Inferior parietal cortex (tissue), 1 donor: ENCODE measurements around the gene PPP2R5B.

ENCODE experiments used
- DNase-seq: peaks from one replicate; pipeline ENCODE4 v3.0.0-alpha.2; 2016; ENCODE audit errors: extremely low spot score

The PPP2R5B gene

GRCh38 chr11:64888729-64889511, 35.6 kb upstream of the PPP2R5B start:
- no peak for DNase-seq

DNA sequence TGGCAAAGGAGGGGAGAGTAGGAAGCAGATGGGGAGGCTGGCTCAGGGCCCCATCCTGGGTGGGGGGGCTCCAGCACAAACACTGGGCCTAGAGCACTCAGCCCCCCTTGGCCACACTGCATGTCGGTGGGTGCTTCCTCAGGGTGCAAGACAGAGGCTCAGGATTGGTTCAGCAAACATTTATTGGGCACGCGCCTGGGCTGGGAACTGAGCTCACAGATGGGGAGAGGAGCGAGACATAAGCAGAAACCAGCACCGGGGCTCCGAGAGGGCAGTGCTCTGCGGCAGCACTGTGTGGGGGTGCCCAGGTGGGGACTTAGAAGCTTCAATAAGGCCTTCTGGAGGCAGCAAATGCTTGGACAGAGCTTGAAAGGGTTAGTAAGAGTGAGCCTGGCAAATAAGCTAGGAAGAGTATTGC, 34.0 kb upstream of the PPP2R5B start:
- no peak for DNase-seq

GRCh38 chr11:64891215-64891848, 33.2 kb upstream of the PPP2R5B start:
- no peak for DNase-seq

GRCh38 chr11:64891880-64892279, 32.6 kb upstream of the PPP2R5B start:
- DNase-seq = no peak

- no peak for DNase-seq
Measured at GRCh38 chr11:64892411-64892831, 32.1 kb upstream of the PPP2R5B start.

DNA sequence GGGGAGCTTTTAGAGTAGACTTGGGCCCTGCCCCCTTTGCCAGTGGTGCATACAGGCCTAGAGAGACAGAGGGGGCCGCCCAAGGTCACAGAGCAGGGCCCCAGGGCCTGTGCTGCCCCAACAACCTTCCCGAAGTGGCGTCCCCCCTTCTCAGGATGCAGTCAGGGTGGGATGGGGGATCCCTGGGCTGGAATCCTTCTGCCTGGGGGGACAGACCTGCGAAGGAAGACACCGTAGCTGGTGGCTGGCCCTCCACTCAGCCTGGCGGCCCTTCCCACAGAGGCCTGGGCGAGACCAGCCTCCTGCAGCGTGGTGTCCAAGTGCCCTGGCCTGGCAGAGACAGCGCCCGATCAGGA, 31.7 kb upstream of the PPP2R5B start:
- no peak for DNase-seq

- DNase-seq = no peak
Measured at GRCh38 chr11:64893194-64894069, 31.1 kb upstream of the PPP2R5B start.

DNA sequence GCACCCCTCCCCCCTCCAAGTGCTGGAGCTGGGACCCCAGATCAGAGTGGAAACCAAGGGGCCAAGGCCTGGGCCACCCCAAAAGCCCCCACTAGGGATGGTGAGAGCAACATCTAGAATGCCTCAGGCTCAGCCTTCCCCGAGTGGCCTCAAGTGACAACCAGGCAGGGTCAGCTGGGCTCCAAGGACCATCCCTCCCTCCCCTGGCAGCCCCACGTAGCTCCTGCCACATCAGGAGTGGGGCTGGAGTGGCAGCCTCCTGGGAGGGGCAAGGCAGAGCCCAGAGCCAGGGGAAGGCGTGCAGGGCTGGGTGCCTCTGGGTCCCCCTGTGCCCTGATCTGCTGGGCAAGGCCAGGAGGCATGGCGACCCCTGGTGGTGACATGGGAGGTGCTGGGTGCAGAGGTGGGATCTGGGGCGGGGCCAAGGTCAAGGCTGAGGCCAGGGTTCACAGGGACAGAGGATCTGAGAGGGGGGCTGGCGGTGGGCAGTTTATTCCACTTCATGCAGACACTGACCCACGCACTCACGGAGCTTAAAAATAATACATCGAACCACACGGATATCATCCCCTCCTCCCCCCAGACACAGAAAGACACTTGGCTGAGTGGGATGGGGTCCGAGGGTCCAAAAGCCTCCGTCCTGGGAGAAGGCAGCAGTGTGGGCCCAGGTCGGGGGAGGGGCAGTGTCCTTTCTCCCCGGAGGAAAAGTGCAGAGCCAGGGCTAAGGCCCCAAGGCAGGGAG, 30.2 kb upstream of the PPP2R5B start:
- peak; percentile 64 for DNase-seq

GRCh38 chr11:64894812-64895452, 29.6 kb upstream of the PPP2R5B start:
- no peak for DNase-seq

DNA sequence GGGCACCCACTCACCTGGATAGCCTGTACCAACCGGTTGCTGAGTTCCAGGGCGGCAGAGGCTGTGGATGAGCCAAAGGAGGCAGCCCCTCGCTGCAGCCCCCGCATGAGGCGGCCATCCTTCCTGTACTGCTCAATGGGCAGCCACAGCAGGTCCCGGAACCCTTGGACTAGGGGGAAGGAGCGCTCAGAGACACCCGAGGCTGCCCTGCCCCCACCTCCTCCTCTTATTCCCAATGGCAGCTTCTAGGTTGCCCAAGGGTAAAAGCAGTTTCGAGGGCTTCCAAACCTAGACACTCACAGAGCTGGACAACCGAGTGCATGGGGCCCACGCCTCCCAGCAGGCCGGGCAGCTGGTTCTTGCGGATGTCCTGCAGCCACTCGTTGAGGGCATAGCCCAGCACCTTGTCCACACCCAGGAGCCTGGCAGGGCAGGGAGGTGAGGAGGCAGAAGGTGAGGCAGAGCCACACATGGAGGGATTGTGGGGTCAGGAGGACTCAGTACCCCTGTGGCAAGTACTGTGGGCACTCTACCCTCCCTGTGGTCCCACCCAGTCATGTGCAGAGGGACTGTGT, 28.0 kb upstream of the PPP2R5B start:
- no peak for DNase-seq

DNA sequence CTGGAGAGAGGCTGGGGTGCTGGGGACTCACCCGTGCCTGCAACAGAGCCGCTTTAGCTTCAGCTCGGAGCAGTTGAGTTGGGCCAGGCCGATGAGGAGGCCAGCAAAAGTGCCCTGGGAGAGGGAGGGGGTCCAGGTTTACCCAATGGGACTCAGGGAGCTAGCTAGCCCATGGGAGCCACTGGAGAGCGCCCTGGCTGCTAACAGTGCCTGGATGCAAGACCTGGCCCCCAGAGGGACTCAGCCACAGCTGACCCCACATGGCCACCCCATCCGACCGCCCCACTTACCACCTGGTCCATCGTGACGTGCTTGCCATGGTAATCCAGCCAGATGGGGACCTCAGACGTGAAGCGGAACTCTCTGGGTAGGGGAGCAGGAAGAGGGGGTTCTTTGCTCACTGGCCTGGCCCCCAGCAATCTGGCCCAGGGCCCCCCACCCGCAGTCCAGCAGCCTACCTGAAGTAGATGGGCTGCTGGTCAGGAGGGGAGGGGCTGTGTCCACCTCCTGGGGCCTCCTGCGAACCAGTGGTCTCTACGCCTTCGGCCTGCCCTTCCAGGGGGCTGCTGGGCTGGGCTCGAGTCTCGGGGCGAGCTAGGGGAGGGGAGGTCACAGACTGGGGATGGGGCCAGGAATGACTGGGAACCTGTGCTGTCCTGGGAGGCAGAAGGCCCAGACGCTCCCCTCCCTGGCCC, 27.0 kb upstream of the PPP2R5B start:
- no peak for DNase-seq

DNA sequence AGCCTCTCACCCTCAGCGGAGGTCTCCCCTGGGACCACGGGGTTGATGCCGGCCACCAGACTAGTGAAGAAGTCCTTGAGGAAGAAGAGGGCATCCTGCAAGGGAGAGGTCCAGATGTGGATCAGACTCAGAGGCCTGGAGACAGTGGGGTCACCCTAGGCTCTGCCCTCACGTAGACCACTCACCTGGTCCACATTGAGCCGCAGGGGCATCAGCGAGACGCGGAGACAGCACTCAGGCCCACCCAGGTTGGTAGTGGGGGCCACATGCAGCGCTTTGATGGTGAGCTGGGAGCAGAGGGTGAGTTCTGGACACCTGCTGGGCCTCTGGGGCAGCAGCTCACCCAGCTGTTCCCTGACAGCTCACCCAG, 26.4 kb upstream of the PPP2R5B start:
- no peak for DNase-seq

GRCh38 chr11:64898541-64898940, 25.9 kb upstream of the PPP2R5B start:
- no peak for DNase-seq

GRCh38 chr11:64900263-64900678, 24.2 kb upstream of the PPP2R5B start:
- no peak for DNase-seq

GRCh38 chr11:64900774-64901173, 23.7 kb upstream of the PPP2R5B start:
- DNase-seq = no peak

GRCh38 chr11:64902102-64902900, 22.2 kb upstream of the PPP2R5B start:
- DNase-seq = no peak

DNA sequence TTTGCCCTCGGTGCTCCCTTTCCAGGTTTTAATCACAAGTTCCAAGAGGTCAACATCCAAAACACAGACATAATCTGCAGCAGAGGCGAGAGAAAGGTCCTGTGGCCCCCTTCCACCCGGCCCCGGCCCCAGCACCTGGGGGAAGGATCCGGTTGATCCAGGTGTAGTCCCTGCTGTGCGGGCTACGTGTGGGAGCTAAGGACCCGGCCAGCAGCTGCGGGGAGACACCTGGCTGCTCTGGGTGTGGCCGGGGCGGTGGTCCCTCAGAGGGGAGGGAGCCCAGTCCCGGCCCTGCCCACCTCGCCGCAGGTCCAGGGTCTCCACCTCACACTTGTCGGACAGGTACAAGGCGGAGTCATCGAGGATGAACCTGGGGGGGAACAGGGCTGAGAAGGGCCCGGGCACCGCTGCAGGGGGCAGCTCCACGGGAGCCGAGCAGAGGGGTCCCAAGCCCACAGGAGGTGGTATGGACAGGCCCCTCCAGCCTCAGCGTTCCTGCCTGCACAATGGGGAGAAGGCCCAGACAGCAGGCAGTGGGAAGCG, 21.1 kb upstream of the PPP2R5B start:
- no peak for DNase-seq

GRCh38 chr11:64905516-64906313, 18.8 kb upstream of the PPP2R5B start:
- no peak for DNase-seq

DNA sequence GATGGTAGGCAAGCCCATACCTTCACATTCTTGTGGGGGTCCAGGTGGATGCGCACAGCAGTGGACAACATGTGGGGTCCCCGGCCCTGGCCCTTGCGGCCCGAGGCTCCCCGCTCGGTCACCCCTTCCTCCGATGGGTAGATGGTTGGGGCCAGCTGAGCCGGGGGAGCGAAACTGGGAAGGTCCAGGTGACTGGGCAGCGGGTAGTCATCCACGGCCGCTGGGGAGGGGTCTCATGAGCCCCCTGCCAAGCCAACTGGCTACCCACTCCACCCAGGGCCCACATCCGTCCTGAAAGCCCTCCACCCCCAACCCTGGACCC, 18.2 kb upstream of the PPP2R5B start:
- DNase-seq = no peak
